WTC11 (cell line): Measurements from ENCODE around the gene DDN. TPM values are rescaled to one million over a fixed set of nuclear protein-coding genes. Genes with fewer than 3 reads are reported as not detected.

Experiments used
- ATAC-seq: fragments of 200-7000 bp; cut with Tn5 transposase; 2 replicates; pipeline ENCODE4 v1.10.0; 2021; ENCODE audit warnings: mild to moderate bottlenecking, moderate library complexity
- CTCF ChIA-PET: fragments of 300-600 bp; sonication (Branson Sonifier 250); formaldehyde crosslinking; loops from one replicate; lab custom pipeline; 2021; ENCODE audit warnings: antibody characterized with exemption; lab: Charles Lee
- POLR2A ChIA-PET: fragments of 350-600 bp; sonication (Branson Sonifier 250); formaldehyde crosslinking; loops from one replicate; lab custom pipeline; 2021; ENCODE audit warnings: antibody characterized with exemption; lab: Charles Lee
- DNase-seq: peaks from one replicate; pipeline ENCODE4 v3.0.0; 2021; ENCODE audit warnings: low spot score
- H3K27ac Mint-ChIP-seq: 2 replicates; pipeline ENCODE4 v1.8.0; 2021; ENCODE audit warnings: mixed read lengths
- H3K27me3 Mint-ChIP-seq: 2 replicates; pipeline ENCODE4 v1.8.0; 2021; ENCODE audit warnings: low read depth, mild to moderate bottlenecking, moderate library complexity, mixed read lengths
- H3K36me3 Mint-ChIP-seq: 2 replicates; pipeline ENCODE4 v1.8.0; 2021; ENCODE audit warnings: mixed read lengths
- H3K4me1 Mint-ChIP-seq: 2 replicates; pipeline ENCODE4 v1.8.0; 2022; ENCODE audit warnings: mixed read lengths
- H3K4me3 Mint-ChIP-seq: 2 replicates; pipeline ENCODE4 v1.8.0; 2021; ENCODE audit warnings: mild to moderate bottlenecking, moderate library complexity, mixed read lengths
- H3K9me3 Mint-ChIP-seq: 2 replicates; pipeline ENCODE4 v1.8.0; 2021; ENCODE audit warnings: mixed read lengths
- E2F1 ChIP-seq: sonication (generic); formaldehyde crosslinking; IDR thresholded peaks from 2 replicates; pipeline ENCODE4 v1.8.0; 2022; ENCODE audit warnings: mild to moderate bottlenecking, missing genetic modification reagents
- ESRRA ChIP-seq: sonication (generic); formaldehyde crosslinking; IDR thresholded peaks from 2 replicates; pipeline ENCODE4 v1.8.1; 2022; ENCODE audit warnings: mild to moderate bottlenecking, missing genetic modification reagents, borderline replicate concordance
- STAT6 ChIP-seq: sonication (generic); formaldehyde crosslinking; conservative IDR thresholded peaks from 2 replicates; pipeline ENCODE4 v1.8.1; 2023; ENCODE audit warnings: mild to moderate bottlenecking, low read depth, missing genetic modification reagents, moderate library complexity
- TEAD1 ChIP-seq: sonication (generic); formaldehyde crosslinking; IDR thresholded peaks from 2 replicates; pipeline ENCODE4 v1.8.0; 2022; ENCODE audit warnings: mild to moderate bottlenecking, missing genetic modification reagents
- TP53 ChIP-seq: sonication (generic); formaldehyde crosslinking; IDR thresholded peaks from 2 replicates; pipeline ENCODE4 v1.8.1; 2023; ENCODE audit warnings: mild to moderate bottlenecking, missing genetic modification reagents
- total RNA-seq: library from RNA; stranded (reverse); gene quantifications from 3 replicates; pipeline ENCODE4 v1.2.3, GENCODE V29; 2021
- TF ChIP-seq, protein P1 (sequence below): sonication (generic); formaldehyde crosslinking; IDR thresholded peaks from 2 replicates; pipeline ENCODE4 v1.8.0; 2023; ENCODE audit warnings: missing genetic modification reagents, mild to moderate bottlenecking, borderline replicate concordance
- TF ChIP-seq, protein P2 (sequence below): fragments of 250-450 bp; sonication (Bioruptor Pico); IDR thresholded peaks from 2 replicates; pipeline ENCODE4 v1.9.0; 2021; ENCODE audit warnings: mild to moderate bottlenecking, borderline replicate concordance
- TF ChIP-seq, protein P3 (sequence below): sonication (generic); formaldehyde crosslinking; IDR thresholded peaks from 2 replicates; pipeline ENCODE4 v1.8.1; 2023; ENCODE audit warnings: mild to moderate bottlenecking, missing genetic modification reagents

DDN gene
- total RNA-seq, 1 experiment from 2014 or later: 0.33 TPM

GRCh38 chr12:48954841-48955501 lies 44.2 kb downstream of the DDN start (continued):
- TF ChIP-seq, protein P1, sequence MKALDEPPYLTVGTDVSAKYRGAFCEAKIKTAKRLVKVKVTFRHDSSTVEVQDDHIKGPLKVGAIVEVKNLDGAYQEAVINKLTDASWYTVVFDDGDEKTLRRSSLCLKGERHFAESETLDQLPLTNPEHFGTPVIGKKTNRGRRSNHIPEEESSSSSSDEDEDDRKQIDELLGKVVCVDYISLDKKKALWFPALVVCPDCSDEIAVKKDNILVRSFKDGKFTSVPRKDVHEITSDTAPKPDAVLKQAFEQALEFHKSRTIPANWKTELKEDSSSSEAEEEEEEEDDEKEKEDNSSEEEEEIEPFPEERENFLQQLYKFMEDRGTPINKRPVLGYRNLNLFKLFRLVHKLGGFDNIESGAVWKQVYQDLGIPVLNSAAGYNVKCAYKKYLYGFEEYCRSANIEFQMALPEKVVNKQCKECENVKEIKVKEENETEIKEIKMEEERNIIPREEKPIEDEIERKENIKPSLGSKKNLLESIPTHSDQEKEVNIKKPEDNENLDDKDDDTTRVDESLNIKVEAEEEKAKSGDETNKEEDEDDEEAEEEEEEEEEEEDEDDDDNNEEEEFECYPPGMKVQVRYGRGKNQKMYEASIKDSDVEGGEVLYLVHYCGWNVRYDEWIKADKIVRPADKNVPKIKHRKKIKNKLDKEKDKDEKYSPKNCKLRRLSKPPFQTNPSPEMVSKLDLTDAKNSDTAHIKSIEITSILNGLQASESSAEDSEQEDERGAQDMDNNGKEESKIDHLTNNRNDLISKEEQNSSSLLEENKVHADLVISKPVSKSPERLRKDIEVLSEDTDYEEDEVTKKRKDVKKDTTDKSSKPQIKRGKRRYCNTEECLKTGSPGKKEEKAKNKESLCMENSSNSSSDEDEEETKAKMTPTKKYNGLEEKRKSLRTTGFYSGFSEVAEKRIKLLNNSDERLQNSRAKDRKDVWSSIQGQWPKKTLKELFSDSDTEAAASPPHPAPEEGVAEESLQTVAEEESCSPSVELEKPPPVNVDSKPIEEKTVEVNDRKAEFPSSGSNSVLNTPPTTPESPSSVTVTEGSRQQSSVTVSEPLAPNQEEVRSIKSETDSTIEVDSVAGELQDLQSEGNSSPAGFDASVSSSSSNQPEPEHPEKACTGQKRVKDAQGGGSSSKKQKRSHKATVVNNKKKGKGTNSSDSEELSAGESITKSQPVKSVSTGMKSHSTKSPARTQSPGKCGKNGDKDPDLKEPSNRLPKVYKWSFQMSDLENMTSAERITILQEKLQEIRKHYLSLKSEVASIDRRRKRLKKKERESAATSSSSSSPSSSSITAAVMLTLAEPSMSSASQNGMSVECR (CRISPR knock-in tag): no peak
- TF ChIP-seq TEAD1 (CRISPR knock-in tag) (no peak), TP53 (CRISPR knock-in tag) (no peak), E2F1 (CRISPR knock-in tag) (no peak)
- TF ChIP-seq, protein P2, sequence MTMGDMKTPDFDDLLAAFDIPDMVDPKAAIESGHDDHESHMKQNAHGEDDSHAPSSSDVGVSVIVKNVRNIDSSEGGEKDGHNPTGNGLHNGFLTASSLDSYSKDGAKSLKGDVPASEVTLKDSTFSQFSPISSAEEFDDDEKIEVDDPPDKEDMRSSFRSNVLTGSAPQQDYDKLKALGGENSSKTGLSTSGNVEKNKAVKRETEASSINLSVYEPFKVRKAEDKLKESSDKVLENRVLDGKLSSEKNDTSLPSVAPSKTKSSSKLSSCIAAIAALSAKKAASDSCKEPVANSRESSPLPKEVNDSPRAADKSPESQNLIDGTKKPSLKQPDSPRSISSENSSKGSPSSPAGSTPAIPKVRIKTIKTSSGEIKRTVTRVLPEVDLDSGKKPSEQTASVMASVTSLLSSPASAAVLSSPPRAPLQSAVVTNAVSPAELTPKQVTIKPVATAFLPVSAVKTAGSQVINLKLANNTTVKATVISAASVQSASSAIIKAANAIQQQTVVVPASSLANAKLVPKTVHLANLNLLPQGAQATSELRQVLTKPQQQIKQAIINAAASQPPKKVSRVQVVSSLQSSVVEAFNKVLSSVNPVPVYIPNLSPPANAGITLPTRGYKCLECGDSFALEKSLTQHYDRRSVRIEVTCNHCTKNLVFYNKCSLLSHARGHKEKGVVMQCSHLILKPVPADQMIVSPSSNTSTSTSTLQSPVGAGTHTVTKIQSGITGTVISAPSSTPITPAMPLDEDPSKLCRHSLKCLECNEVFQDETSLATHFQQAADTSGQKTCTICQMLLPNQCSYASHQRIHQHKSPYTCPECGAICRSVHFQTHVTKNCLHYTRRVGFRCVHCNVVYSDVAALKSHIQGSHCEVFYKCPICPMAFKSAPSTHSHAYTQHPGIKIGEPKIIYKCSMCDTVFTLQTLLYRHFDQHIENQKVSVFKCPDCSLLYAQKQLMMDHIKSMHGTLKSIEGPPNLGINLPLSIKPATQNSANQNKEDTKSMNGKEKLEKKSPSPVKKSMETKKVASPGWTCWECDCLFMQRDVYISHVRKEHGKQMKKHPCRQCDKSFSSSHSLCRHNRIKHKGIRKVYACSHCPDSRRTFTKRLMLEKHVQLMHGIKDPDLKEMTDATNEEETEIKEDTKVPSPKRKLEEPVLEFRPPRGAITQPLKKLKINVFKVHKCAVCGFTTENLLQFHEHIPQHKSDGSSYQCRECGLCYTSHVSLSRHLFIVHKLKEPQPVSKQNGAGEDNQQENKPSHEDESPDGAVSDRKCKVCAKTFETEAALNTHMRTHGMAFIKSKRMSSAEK (CRISPR knock-in tag): no peak
- TF ChIP-seq, all 79 proteins: peak for 0

- no peak overlapping the region for H3K4me3 Mint-ChIP-seq
- H3K36me3 Mint-ChIP-seq: peaks cover 22% of the 10 kb centered on the region
- no peak overlapping the region for H3K27ac Mint-ChIP-seq
- ChIA-PET POLR2A (no interaction called here), CTCF (interaction anchor here (1.4 kb wide), 2 partner anchors 26 to 34 kb away, joined by 4 to 5 read pairs; no protein-coding TSS in a partner anchor)
- H3K4me1 Mint-ChIP-seq: peaks cover 31% of the 10 kb centered on the region
- no peak for DNase-seq
- no peak for ATAC-seq
- H3K9me3 Mint-ChIP-seq: no peaks in the 10 kb centered on the region
- H3K27me3 Mint-ChIP-seq: no peaks in the 10 kb centered on the region
- TF ChIP-seq, protein P3, sequence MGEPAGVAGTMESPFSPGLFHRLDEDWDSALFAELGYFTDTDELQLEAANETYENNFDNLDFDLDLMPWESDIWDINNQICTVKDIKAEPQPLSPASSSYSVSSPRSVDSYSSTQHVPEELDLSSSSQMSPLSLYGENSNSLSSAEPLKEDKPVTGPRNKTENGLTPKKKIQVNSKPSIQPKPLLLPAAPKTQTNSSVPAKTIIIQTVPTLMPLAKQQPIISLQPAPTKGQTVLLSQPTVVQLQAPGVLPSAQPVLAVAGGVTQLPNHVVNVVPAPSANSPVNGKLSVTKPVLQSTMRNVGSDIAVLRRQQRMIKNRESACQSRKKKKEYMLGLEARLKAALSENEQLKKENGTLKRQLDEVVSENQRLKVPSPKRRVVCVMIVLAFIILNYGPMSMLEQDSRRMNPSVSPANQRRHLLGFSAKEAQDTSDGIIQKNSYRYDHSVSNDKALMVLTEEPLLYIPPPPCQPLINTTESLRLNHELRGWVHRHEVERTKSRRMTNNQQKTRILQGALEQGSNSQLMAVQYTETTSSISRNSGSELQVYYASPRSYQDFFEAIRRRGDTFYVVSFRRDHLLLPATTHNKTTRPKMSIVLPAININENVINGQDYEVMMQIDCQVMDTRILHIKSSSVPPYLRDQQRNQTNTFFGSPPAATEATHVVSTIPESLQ (CRISPR knock-in tag): no peak
- TF ChIP-seq ESRRA (CRISPR knock-in tag) (no peak), STAT6 (CRISPR knock-in tag) (no peak)
- TF ChIP-seq, all 79 proteins: peak for 0
These were observed 45.1 kb downstream of the DDN start for GRCh38 chr12:48954061-48954460.
